T-helper 2 cell treated with Interferon-gamma antibody and Interleukin-4, amounts not matched to agents 100 ng/mL and 5 ng/mL, for 36 hours (primary cell): Measurements from ENCODE around the gene MYORG. TPM values are rescaled to one million over a fixed set of nuclear protein-coding genes. Genes with fewer than 3 reads are reported as not detected.

ENCODE experiments used
- intact Hi-C: fragments of 100-400 bp; cut with micrococcal nuclease; formaldehyde crosslinking; loops from one replicate; pipeline ENCODE4 v1.15.1; 2023
- total RNA-seq: library from RNA; stranded (reverse); gene quantifications from 2 replicates; pipeline ENCODE4 v1.2.3, GENCODE V29; 2022

Gene MYORG
- total RNA-seq, 1 donor from 2014 or later, result 1.2 TPM

- intact Hi-C loops, result loop anchor here (10.0 kb wide), 1 partner anchor 167 kb away; no protein-coding TSS in a partner anchor
These were observed 38.6 kb downstream of the MYORG start for GRCh38 chr9:34338079-34338478.

GRCh38 chr9:34337403-34337802 is 39.3 kb downstream of the MYORG start:
- intact Hi-C loops, result loop anchor here (10.0 kb wide), 1 partner anchor 167 kb away; no protein-coding TSS in a partner anchor

DNA sequence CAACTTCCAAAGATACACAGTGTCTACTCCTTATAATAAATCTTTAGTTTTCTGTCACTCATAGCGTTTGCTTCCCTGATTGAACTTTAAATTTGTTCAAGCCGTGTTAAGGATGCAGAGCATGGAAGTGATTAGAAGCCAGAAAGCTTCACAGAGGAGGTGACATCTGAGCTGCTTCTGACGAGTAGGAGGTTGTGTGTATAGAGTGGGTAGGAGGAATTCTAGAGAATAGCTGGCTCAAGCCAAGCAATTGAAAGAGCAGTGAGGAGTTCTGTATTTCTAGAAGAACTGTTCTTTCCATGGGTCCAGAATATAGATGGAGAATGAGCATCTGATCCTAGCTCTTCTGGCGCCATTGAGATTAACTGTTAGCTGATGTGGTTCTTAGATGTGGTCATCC is 41.3 kb downstream of the MYORG start:
- intact Hi-C loops, result loop anchor here (10.0 kb wide), 1 partner anchor 169 kb away; no protein-coding TSS in a partner anchor

- intact Hi-C loops, result loop anchor here (10.0 kb wide), 1 partner anchor 170 kb away; no protein-coding TSS in a partner anchor
These were observed 41.8 kb downstream of the MYORG start for GRCh38 chr9:34334916-34335315.

DNA sequence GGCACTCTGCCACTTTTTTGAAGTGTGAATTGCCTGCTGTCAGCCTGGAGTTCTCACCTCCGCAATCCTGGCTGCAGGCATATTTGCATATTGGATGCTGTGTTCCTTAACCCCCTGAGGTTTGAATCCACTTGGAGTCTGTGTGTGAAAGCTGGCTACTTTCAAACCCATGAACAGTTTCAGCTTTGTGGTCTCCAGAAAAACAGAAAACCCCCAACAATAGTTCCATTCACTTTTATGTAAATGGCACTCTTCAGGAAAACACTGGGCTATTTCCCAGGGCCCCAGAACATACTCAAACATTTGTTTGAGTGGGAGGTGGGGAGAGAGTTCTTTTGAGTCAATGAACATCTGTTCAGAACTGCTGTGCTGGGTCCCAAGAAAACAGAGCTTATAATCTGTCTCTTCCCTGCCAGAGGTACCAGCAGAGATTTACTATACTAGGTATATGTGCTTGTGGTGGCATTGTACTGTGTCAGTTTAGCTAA is 42.3 kb downstream of the MYORG start:
- intact Hi-C loops, result loop anchor here (10.0 kb wide), 1 partner anchor 170 kb away; no protein-coding TSS in a partner anchor

GRCh38 chr9:34333836-34334235 is 42.9 kb downstream of the MYORG start:
- intact Hi-C loops, result loop anchor here (10.0 kb wide), 1 partner anchor 171 kb away; no protein-coding TSS in a partner anchor

DNA sequence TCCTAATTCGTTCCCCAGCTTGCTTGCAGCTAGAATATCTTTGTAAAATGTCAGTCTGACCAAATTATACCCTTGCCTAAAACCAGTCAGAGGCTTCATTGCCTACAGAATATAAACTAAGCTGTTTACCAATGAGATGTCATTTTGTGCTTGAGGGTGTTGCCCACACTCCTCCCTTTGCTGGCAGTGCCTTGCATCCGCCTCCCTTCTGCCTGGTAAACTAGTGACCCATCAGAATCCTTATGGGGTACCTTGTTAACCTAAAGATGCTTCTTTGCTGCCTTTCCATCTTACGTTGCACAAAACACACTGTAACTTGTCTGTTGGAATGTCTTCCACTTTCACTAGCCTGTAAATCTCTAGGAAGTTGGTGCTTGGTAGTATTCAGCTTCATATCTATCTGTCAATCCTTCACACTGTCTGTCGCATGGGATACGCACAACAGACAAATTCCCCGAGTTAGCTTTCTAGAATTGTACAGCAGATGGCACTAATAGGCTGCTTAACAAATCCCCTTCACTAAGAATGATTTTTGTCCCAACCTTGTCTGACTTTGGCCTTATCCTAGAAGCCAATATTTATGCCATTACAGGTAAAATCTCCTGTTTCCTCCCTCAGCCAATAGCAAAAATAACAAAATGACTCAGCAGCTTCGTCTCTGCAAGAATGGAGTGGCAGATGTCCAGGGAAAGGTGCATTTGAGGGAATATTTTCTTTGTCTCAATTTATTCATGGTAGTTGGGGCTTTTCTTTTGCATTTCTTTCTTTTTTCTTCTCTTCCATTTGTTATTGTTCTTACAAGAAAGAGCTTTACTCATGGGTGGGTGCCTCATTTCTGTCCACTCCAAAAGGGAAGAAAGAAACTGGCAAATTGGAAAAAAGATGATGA is 44.4 kb downstream of the MYORG start:
- intact Hi-C loops, result loop anchor here (10.0 kb wide), 1 partner anchor 172 kb away; no protein-coding TSS in a partner anchor

GRCh38 chr9:34331196-34331595 is 45.5 kb downstream of the MYORG start:
- intact Hi-C loops, result loop anchor here (10.0 kb wide), 1 partner anchor 174 kb away; no protein-coding TSS in a partner anchor

DNA sequence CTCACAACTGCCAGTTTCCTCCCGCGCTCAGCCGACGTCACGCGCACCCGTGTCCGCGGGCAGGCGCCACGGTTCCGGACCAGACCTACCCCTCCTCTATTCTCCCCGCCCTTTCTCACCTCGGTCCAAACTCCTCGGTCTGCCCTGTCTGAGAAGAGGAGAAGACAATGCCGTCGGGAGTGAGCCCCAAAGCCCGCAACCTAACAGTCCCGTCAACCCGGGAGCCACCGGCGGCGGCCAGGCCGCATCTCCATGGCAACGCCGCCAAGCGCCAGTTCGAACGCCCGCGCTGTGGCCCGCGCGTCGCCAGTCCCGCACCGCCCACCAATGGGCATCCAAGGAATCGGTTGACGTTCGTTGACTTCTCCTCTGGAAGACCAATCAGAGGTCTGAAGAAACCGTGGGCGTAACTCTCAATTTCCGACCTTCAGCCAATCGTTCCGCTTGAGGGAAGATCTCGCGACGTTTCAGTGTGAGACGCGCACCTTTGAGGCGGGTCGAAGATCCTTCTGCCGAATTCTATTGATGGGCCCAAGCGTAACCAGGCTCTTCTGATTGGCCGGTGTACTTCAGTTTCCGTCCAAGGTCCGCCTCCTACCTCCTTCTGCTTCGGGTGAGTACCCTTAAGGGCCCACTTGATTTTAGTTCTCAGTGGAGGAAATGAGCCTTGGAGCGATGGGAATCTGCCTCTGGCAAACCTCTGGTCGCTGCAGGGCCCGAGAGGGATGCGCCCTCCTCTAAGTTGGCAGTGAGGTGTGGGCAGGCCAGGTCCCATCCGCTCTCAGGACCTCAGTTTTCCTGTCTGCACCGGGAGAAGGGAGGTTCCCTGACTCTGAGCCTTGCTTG is 47.5 kb downstream of the MYORG start, which contains the start of the genes KIF24 and NUDT2:
Gene KIF24, minus strand, starts transcription at position 282 of the 846 bp plus-strand sequence. CDS start 17,922 bp downstream, outside the sequence.
Gene NUDT2, plus strand, starts transcription at position 583 of the 846 bp plus-strand sequence. CDS start 9,471 bp downstream, outside the sequence.
- intact Hi-C loops, result loop anchor here (1.0 to 5.0 kb wide), 5 partner anchors 50 to 512 kb away; partner anchors contain the start of genes DCAF12, DNAI1, FAM219A and RPP25L

DNA sequence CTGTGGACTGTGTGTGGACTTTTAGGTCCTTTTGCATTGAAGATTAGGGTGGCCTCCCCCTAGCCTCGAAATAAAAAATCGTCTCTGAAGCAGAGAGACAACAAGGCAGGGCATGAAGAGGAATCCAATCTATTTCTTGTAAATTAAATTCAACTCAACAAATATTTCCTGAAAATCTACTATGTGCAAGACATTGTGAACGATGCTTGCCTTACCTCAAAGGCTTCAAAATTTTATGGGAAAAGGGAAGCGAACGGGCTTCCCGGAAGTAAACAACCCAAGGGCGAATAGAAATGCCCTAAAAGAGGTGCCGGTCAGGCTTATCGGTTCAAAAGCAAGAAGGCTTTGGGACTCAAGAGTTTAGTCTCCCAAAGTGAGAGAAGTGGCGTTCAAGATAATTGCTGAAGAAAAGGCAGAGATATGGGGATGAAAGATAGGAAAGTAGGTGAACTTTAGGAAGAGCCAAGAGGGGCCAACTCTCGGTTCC is 48.2 kb downstream of the MYORG start:
- intact Hi-C loops, result loop anchor here (5.0 kb wide), 2 partner anchors 284 to 511 kb away; partner anchors contain the start of genes RPP25L and UBE2R2

- intact Hi-C loops, result loop anchor here (5.0 kb wide), 2 partner anchors 286 to 509 kb away; partner anchors contain the start of genes RPP25L and UBE2R2
These were observed 50.0 kb downstream of the MYORG start for GRCh38 chr9:34326690-34327089.

- intact Hi-C loops, result no loop called here
These were observed 53.7 kb downstream of the MYORG start for GRCh38 chr9:34322899-34323591.

DNA sequence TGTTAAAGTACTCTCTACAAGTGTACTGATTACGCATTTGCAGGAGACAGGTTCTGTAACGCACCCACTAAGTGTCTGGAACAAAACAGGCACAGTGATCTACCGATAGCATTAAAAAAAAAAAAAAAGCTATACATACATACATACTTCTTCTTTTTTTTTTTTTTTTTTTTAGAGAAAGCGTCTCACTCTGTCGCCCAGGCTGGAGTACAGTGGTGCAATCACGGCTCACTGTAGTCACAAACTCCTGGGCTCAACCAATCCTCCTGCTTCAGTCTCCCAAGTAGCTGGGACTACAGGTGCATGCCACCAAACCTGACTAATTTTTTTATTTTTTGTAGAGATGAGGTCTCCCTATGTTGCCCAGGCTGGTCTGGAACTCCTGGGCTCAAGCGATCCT is 55.2 kb downstream of the MYORG start:
- intact Hi-C loops, result no loop called here

GRCh38 chr9:34318163-34318790 is 58.4 kb downstream of the MYORG start:
- intact Hi-C loops, result no loop called here

- intact Hi-C loops, result no loop called here
These were observed 59.3 kb downstream of the MYORG start for GRCh38 chr9:34317436-34317835.
